Activated CD8-positive, alpha-beta memory T cell treated with anti-CD3 and anti-CD28 coated beads, Interleukin-2, amount 50 U/mL, for 24 hours (primary cell): ENCODE measurements around the gene YAP1.

ENCODE experiments used
- DNase-seq: peaks from one replicate; pipeline ENCODE4 v3.0.0-alpha.2; 2020; ENCODE audit errors: extremely low read depth

Gene YAP1

GRCh38 chr11:102279641-102280170 is 169.5 kb downstream of the YAP1 start:
- no peak for DNase-seq

GRCh38 chr11:102280245-102280833 is 170.1 kb downstream of the YAP1 start:
- DNase-seq = no peak
